Natural killer cell (primary cell): ENCODE results near the gene STYXL1. TPM values are rescaled to one million over a fixed set of nuclear protein-coding genes. Genes with fewer than 3 reads are reported as not detected.
A peak's percentile ranks its signal among the peaks of the same experiment; 100 is the strongest.
"Not testable (repeated sequence)": the region's sequence is repeated elsewhere in the genome, so short reads cannot be mapped to it uniquely, and the experiment has no call there.

Source experiments
- ATAC-seq, 3 donors: fragments of 150-1000 bp in 2 of 3; fragments of 200-7000 bp in 1 of 3; cut with Tn5 transposase; 1 replicate in 1 of 3; 2 replicates in 2 of 3; pipeline ENCODE4 v1.10.0; 2021; ENCODE audit warnings: mild to moderate bottlenecking in 2 of 3, moderate library complexity in 2 of 3
- DNase-seq, 2 donors: peaks; one replicate each; pipeline versions ENCODE4 v3.0.0 to v3.0.0-alpha.2; 2013 to 2021; ENCODE audit warnings: mixed read lengths in 1 of 2
- H3K27ac ChIP-seq: one replicate; pipeline ENCODE4 v1.5.1; 2013; ENCODE audit warnings: mild to moderate bottlenecking, low read length
- H3K27me3 ChIP-seq: one replicate; pipeline ENCODE4 v1.6.1; 2013; ENCODE audit warnings: low read length; ENCODE audit not compliant: control insufficient read depth, insufficient read depth
- H3K36me3 ChIP-seq: one replicate; pipeline ENCODE4 v1.6.1; 2013; ENCODE audit warnings: low read length; ENCODE audit not compliant: control insufficient read depth, insufficient read depth
- H3K4me1 ChIP-seq: one replicate; pipeline ENCODE4 v1.6.1; 2013; ENCODE audit warnings: low read length; ENCODE audit not compliant: control insufficient read depth, insufficient read depth
- H3K4me3 ChIP-seq: one replicate; pipeline ENCODE4 v1.5.1; 2013; ENCODE audit warnings: low read length
- H3K9me3 ChIP-seq: one replicate; pipeline ENCODE4 v1.6.1; 2013; ENCODE audit warnings: low read length; ENCODE audit not compliant: control insufficient read depth, insufficient read depth
- H3K27ac Mint-ChIP-seq, 2 donors: one replicate each; pipeline ENCODE4 v1.8.0; 2022; ENCODE audit warnings: mild to moderate bottlenecking in 2 of 2, mixed read lengths in 2 of 2, moderate library complexity in 1 of 2
- H3K27me3 Mint-ChIP-seq, 2 donors: one replicate each; pipeline ENCODE4 v1.8.0; 2022; ENCODE audit warnings: low read depth in 2 of 2, mixed read lengths in 2 of 2
- H3K36me3 Mint-ChIP-seq: one replicate; pipeline ENCODE4 v1.8.0; 2022; ENCODE audit warnings: mixed read lengths
- H3K4me1 Mint-ChIP-seq, 2 donors: one replicate each; pipeline ENCODE4 v1.8.0; 2022; ENCODE audit warnings: mixed read lengths in 2 of 2
- H3K4me3 Mint-ChIP-seq: one replicate; pipeline ENCODE4 v1.8.0; 2022; ENCODE audit warnings: mild to moderate bottlenecking, moderate library complexity, mixed read lengths
- H3K9me3 Mint-ChIP-seq, 2 donors: one replicate each; pipeline ENCODE4 v1.8.0; 2022; ENCODE audit warnings: mixed read lengths in 2 of 2
- CTCF ChIP-seq: fragments of 200-600 bp; IDR thresholded peaks from one replicate; pipeline ENCODE4 v1.8.0; 2022; ENCODE audit warnings: antibody characterized with exemption
- WGBS: methylation state at CpG from one replicate; pipeline ENCODE4 v1.1.7; 2013; ENCODE audit warnings: missing lambda C conversion rate; ENCODE audit not compliant: insufficient coverage; 5-methylcytosine and 5-hydroxymethylcytosine counted together
- intact Hi-C: fragments of 100-400 bp; cut with micrococcal nuclease; formaldehyde crosslinking; loops from one replicate; pipeline ENCODE4 v1.14.2; 2022
- total RNA-seq, 4 donors: library from RNA; stranded (reverse); fragments of 120-200 nt in 1 of 4; gene quantifications; one replicate each; pipeline versions ENCODE4 v1.2.3 to v1.2.4, GENCODE V29; 2013 to 2022

The STYXL1 gene
- total RNA-seq, 3 donors from 2014 or later (not counting 1 experiment from before 2014, with no cell fraction given): 15.1 to 33.2 (median 18.8) TPM

- Mint-ChIP-seq H3K4me3 (no peak overlapping the region), H3K4me1 (no peaks in the 10 kb centered on the region), H3K27me3 (no peaks in the 10 kb centered on the region), H3K27ac (peak overlapping the region in 1 of 2 donors; percentile 20), H3K9me3 (no peaks in the 10 kb centered on the region), H3K36me3 (no peaks in the 10 kb centered on the region)
- Histone ChIP-seq H3K36me3 (peaks cover 89% of the 10 kb centered on the region), H3K9me3 (no peaks in the 10 kb centered on the region), H3K27ac (no peak overlapping the region), H3K4me1 (no peaks in the 10 kb centered on the region), H3K27me3 (no peaks in the 10 kb centered on the region), H3K4me3 (no peak overlapping the region)
- DNase-seq (no peak), ATAC-seq (no peak)
- no peak for TF ChIP-seq CTCF
- WGBS: 96% methylated on average over 10 of the region's 10 CpGs
- intact Hi-C loops: no loop called here
Measured at GRCh38 chr7:76063114-76063513, 15.3 kb upstream of the STYXL1 start.

- WGBS: 98% methylated on average over 15 of the region's 15 CpGs
- Histone ChIP-seq H3K4me3 (no peak overlapping the region), H3K27ac (no peak overlapping the region), H3K27me3 (no peaks in the 10 kb centered on the region), H3K36me3 (peaks cover 97% of the 10 kb centered on the region), H3K9me3 (no peaks in the 10 kb centered on the region), H3K4me1 (no peaks in the 10 kb centered on the region)
- no peaks in the 10 kb centered on the region for H3K27me3 Mint-ChIP-seq
- no peak for ATAC-seq
- H3K9me3 Mint-ChIP-seq: no peaks in the 10 kb centered on the region
- DNase-seq: no peak
- H3K36me3 Mint-ChIP-seq: no peaks in the 10 kb centered on the region
- intact Hi-C loops: no loop called here
- TF ChIP-seq CTCF: no peak
- no peaks in the 10 kb centered on the region for H3K4me1 Mint-ChIP-seq
- H3K27ac Mint-ChIP-seq: peak overlapping the region in 1 of 2 donors; percentile 59
- no peak overlapping the region for H3K4me3 Mint-ChIP-seq
Measured at GRCh38 chr7:76062254-76062653, 14.5 kb upstream of the STYXL1 start.

DNA sequence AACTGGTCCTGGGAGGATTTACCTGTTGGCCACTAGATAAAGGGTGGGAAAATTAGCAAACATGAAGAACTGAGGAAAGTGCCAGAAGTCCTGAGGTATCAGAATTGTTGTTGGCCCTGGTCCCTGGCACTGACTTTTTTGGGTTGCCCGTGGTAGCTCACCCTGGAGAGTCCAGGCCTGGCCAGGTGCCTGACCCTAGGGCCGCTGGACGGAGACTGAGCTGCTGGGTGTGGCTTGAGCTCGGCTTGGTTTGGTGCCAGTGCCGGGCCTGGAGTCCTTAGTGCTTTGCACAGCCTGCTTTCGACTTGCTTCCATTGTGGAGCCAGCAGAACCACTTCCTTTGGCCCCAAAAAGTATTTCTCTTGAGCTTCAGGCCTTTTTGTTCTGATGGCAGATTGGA, 13.0 kb upstream of the STYXL1 start:
- no peak overlapping the region for H3K27ac Mint-ChIP-seq
- no peaks in the 10 kb centered on the region for H3K36me3 Mint-ChIP-seq
- intact Hi-C loops: no loop called here
- H3K9me3 Mint-ChIP-seq: no peaks in the 10 kb centered on the region
- no peaks in the 10 kb centered on the region for H3K27me3 ChIP-seq
- H3K9me3 ChIP-seq: no peaks in the 10 kb centered on the region
- peaks cover 97% of the 10 kb centered on the region for H3K36me3 ChIP-seq
- ATAC-seq (no peak), DNase-seq (no peak)
- no peaks in the 10 kb centered on the region for H3K27me3 Mint-ChIP-seq
- no peak overlapping the region for H3K4me3 Mint-ChIP-seq
- H3K4me1 ChIP-seq: no peaks in the 10 kb centered on the region
- 98% methylated on average over 6 of the region's 6 CpGs for WGBS
- H3K4me1 Mint-ChIP-seq: no peaks in the 10 kb centered on the region
- no peak overlapping the region for H3K27ac ChIP-seq
- no peak overlapping the region for H3K4me3 ChIP-seq
- no peak for TF ChIP-seq CTCF

GRCh38 chr7:76058745-76059144, 10.9 kb upstream of the STYXL1 start:
- intact Hi-C loops, H3K4me3 Mint-ChIP-seq, H3K36me3 Mint-ChIP-seq, H3K9me3 Mint-ChIP-seq, H3K27me3 ChIP-seq, H3K27ac Mint-ChIP-seq, H3K27ac ChIP-seq, H3K9me3 ChIP-seq, H3K27me3 Mint-ChIP-seq, H3K4me1 Mint-ChIP-seq, H3K4me3 ChIP-seq, DNase-seq, ATAC-seq, H3K4me1 ChIP-seq: not testable (repeated sequence)
- 96% methylated on average over 7 of the region's 7 CpGs for WGBS
- H3K36me3 ChIP-seq: peaks cover 93% of the 10 kb centered on the region
